ENCODE measurements around the gene MEGF9. TPM values are rescaled to one million over a fixed set of nuclear protein-coding genes. Genes with fewer than 3 reads are reported as not detected.

MEGF9 gene
- total RNA-seq, 2 experiments from 2014 or later: 5.1 to 10.2 TPM

- H3K9me2 ChIP-seq (ENCODE audit: insufficient read depth, low read length): no peaks in the 10 kb centered on the region
- TF ChIP-seq EZH2phosphoT487 (IDR thresholded peaks at IDR 0.05; ENCODE audit: borderline replicate concordance, low read depth, low read length) (no peak), CTCF (conservative IDR thresholded peaks at IDR 0.05; ENCODE audit: low read length) (no peak)
- no peaks in the 10 kb centered on the region for H3K9me3 ChIP-seq (ENCODE audit: low read length)
- peaks cover 25% of the 10 kb centered on the region for H3K36me3 ChIP-seq (ENCODE audit: insufficient read depth, low read length)
- H3K4me1 ChIP-seq (ENCODE audit: insufficient read depth, low read length, poor library complexity, severe bottlenecking): peaks cover 43% of the 10 kb centered on the region
- intact Hi-C loops (cut with micrococcal nuclease; ENCODE audit: unreplicated experiment): no loop called here
- BruUV-seq (replicated peaks): TSS peak; percentile 83
- ChIA-PET POLR2A (interaction anchor here (0.8 kb wide), 1 partner anchor 20 kb away, joined by 3 read pairs; no protein-coding TSS in a partner anchor), CTCF (ENCODE audit: unreplicated experiment) (no interaction called here)
- peak within 1 kb of the TSS; percentile 98 for H3K4me3 ChIP-seq (ENCODE audit: low read depth, low read length, poor library complexity, severe bottlenecking)
- H3K27ac ChIP-seq (ENCODE audit: low read depth, low read length, poor library complexity, severe bottlenecking): peak within 1 kb of the TSS; percentile 49
- H3K79me2 ChIP-seq (ENCODE audit: insufficient read depth, low read depth, low read length): peaks cover 46% of the 10 kb centered on the region
- peak within 1 kb of the TSS; percentile 98 for H2AFZ ChIP-seq (ENCODE audit: low read length)
- H3K4me2 ChIP-seq (ENCODE audit: low read length): peak within 1 kb of the TSS; percentile 95
- DNase-seq (ENCODE audit: low spot score): peak; percentile 99
- no peaks in the 10 kb centered on the region for H4K20me1 ChIP-seq (ENCODE audit: insufficient read depth, low read length)
Observed at GRCh38 chr9:120580051-120580896, 134.0 kb downstream of the MEGF9 start, which contains the start of gene CDK5RAP2. Gene CDK5RAP2 (minus strand): TSS chr9:120580167. CDS start chr9:120579978, 189 bp downstream.

GRCh38 chr9:120579139-120580050, 134.9 kb downstream of the MEGF9 start:
- TF ChIP-seq CTCF (conservative IDR thresholded peaks at IDR 0.05; ENCODE audit: low read length): no peak
- no peak for TF ChIP-seq EZH2phosphoT487 (IDR thresholded peaks at IDR 0.05; ENCODE audit: borderline replicate concordance, low read depth, low read length)
- ChIA-PET POLR2A (interaction anchor here (0.8 to 1.7 kb wide), 2 partner anchors 18 to 19 kb away, joined by 3 to 4 read pairs; no protein-coding TSS in a partner anchor), CTCF (ENCODE audit: unreplicated experiment) (no interaction called here)
- peak overlapping the region; percentile 95 for H3K4me2 ChIP-seq (ENCODE audit: low read length)
- peaks cover 55% of the 10 kb centered on the region for H3K79me2 ChIP-seq (ENCODE audit: insufficient read depth, low read depth, low read length)
- no peaks in the 10 kb centered on the region for H4K20me1 ChIP-seq (ENCODE audit: insufficient read depth, low read length)
- H3K9me2 ChIP-seq (ENCODE audit: insufficient read depth, low read length): no peaks in the 10 kb centered on the region
- peaks cover 25% of the 10 kb centered on the region for H3K36me3 ChIP-seq (ENCODE audit: insufficient read depth, low read length)
- BruUV-seq (replicated peaks): TSS peak; percentile 35
- peak overlapping the region; percentile 98 for H3K4me3 ChIP-seq (ENCODE audit: low read depth, low read length, poor library complexity, severe bottlenecking)
- intact Hi-C loops (cut with micrococcal nuclease; ENCODE audit: unreplicated experiment): no loop called here
- no peaks in the 10 kb centered on the region for H3K9me3 ChIP-seq (ENCODE audit: low read length)
- peak overlapping the region; percentile 98 for H2AFZ ChIP-seq (ENCODE audit: low read length)
- peaks cover 44% of the 10 kb centered on the region for H3K4me1 ChIP-seq (ENCODE audit: insufficient read depth, low read length, poor library complexity, severe bottlenecking)
- H3K27ac ChIP-seq (ENCODE audit: low read depth, low read length, poor library complexity, severe bottlenecking): peak overlapping the region; percentile 47
- peak; percentile 14 for DNase-seq (ENCODE audit: low spot score)

Measured in OCI-LY7 (cell line).